HT-29 (cell line): ENCODE results near the gene ARL15. TPM values are rescaled to one million over a fixed set of nuclear protein-coding genes. Genes with fewer than 3 reads are reported as not detected.
A peak's percentile ranks its signal among the peaks of the same experiment; 100 is the strongest.

Source experiments
- DNase-seq: peaks from one replicate; pipeline ENCODE4 v3.0.0-alpha.2; 2015; ENCODE audit warnings: low spot score
- total RNA-seq: library from RNA; depleted of rRNA; stranded (reverse); fragments of >200 nt; shearing (Covaris generic); gene quantifications from 2 replicates; pipeline ENCODE4 v1.2.3, GENCODE V29; 2014

Gene ARL15
- total RNA-seq, 1 experiment from 2014 or later = 27.9 TPM

DNA sequence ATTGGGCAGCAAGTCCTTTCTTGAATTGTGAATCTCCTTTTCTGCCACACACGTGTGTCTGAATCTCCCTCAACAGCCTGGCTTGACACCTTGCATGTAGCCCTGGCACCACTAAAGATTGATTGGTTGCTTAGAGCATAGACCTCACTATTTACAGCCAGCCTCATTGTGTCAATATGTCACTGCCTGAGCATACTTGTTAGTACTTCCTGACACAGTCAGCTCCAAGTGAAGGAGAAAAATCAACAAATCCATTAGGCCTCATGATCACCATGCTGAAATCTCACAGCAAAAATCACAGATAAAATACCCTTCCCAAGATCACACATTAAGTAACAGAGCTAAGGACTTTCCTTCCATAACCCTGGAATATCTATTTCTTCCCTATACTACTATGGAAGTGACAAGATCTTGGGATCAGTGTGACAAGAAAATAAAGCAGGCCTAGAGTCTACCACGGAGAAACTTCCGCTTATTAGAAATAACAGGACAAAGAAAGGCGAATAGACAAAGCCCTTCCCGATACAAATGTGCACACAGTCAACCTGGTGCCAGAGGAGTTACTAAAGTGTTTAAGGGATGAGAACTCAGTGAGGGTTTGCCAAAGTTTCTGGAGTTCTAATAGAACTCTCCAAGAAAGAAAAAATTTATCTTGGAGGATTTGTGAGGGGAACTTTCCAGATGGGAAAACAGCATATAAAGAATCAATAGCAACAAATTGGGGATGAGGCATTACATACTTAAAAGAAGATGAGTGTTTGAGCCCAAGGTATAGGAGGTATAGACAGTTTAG, 5.6 kb upstream of the ARL15 start:
- no peak for DNase-seq

DNA sequence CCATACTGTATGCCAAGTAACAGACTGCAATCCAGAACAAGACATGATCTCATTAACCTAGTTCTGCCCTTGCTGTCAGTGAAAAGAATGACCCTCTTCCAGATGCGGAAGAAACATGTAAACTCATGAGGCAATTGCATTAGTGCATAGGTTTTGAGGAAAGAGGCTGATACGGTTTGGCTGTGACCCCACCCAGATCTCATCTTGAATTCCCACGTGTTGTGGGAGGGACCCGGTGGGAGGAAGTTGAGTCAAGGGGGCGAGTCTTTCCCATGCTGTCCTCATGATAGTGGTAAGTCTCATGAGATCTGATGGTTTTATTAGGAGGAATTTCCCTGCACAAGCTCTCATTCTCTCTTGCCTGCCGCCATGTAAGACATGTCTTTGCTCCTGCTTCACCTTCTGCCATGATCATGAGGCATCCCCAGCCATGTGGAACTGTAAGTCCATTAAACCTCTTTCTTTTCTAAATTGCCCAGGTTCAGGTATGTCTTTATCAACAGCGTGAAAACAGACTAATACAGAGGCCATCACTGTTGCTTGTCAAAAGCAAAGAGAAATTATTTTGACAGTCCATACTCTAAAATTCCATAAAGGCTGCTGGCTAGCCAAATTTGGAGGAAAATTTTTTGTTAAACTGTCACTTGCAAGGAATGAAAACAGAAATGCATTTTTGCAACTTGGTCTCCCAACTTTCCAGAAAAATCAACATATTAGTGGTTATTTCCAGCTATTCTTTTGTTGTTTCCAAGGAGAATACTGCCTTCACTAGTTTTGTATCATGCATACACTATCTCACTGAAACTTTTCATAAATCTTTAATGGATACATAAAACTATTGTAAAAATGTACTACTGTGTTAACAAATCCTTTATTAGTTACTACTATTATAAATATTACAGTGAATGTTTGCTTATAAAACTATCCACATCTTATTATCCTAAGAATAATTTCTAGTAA, 3.2 kb upstream of the ARL15 start:
- DNase-seq = no peak

DNA sequence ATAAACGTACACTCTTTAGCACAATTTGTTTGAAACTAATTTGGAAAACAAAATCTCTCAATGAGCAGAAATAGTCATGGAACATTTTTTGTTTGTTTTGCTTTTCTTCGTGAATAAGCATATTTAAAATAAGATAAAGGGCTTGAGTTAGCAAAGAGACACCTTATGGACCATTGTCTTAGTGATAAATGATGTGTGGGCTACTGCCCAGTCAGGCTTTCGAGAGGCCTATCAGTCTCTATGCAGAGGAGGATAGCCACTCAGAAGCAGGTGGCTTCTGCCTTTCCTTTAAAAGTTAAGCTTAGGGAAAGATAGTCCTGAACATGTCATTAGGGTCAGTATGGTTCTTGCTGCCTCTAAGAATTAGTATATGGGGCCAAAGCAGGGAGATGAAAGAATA, 2.1 kb upstream of the ARL15 start:
- DNase-seq = no peak

DNA sequence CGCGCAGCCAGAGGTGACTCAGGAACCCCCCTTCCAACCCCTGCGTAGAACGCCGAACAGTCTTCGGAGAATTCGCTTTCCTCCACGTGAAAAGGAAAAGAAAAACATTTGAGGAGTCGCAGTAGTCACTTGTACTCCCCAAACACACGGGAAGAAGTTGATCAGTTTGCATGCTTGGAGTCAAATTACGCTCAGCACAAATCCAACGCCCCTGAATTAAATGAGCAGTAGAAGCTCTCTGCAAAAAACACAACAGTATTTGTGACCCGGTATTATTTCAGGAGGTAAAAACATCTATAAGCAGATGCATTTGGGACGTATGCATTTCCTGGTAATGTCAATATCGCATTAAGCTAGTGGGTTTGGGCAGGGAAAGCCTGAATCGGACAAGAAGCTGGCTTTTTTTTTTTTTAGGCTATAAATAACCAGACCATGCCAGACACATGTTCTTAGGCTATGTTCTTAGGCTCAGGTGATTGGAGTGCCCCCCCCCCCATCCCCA, 854 bp upstream of the ARL15 start:
- peak; percentile 42 for DNase-seq

DNA sequence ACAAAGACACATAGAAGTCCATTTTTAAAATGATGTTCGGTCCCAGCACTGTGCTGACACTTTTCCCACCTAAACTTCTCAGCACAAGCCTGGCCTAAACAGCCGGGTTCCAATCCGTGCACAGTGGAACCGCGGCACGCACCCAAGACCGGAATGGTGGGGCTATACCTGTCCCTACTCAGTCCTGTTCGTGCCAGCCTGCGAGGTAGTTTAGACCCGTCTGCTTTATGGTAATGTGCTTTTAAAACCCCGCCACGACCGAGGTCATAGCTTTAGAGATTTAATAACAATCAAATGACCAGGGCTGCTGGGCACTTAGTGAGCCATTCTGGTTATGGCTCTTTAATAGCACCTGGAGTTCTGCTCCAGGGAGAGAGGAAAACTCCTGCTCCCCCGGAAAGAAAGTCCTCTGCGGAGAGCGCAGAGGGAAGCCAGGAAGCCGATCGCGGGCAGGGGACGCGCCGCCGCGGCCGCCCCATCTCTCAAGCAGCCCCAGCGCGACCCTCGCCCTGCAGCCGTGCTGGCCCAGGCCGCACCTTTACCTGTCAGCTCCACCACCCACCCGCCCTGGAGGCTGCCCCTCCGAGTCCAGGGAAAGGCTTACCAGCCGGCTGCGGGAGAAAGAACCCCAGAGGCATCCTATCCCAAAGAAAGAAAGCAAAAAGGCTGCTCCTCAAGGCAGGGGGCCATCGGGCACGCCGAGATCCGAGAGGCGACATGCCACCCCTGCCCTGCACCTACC, 511 bp downstream of the ARL15 start:
- DNase-seq = peak; percentile 70

DNA sequence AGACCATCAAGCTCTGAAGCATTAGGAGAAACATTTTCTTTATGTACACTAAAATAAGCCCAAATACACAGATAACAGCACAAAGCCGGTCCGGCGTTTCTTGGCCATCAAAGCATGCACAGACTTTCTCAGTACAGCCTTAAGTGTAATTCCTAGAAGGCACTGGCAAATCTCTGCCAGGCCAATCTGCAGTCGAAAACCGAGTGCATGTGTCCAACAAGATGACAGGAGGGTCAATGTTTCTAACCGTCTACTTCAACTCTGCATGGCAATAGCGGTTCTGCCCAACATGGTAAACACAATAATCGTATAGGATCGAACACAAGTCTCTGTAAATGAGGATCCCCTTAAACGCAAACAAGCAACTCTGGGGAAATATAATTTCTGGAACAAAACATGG, 1.1 kb downstream of the ARL15 start:
- peak; percentile 45 for DNase-seq

DNA sequence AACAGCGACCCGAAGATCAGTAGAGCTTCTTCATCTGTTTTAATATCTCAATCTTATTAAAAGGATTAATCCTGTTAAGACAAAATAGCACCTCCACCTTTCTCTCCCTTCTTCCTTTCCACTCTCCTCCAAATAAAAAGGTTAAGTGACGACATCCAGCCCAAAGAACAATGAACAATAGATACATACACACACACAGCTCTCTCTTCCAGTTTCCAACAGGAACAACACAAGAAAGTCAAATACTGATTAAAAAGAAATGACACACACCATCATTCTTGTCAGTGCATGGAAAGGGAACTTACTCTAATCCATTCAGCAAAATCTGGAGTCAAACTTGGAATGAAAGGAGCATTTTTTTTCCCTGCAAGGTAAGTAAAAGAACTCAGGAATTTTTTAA, 2.8 kb downstream of the ARL15 start:
- DNase-seq = no peak

DNA sequence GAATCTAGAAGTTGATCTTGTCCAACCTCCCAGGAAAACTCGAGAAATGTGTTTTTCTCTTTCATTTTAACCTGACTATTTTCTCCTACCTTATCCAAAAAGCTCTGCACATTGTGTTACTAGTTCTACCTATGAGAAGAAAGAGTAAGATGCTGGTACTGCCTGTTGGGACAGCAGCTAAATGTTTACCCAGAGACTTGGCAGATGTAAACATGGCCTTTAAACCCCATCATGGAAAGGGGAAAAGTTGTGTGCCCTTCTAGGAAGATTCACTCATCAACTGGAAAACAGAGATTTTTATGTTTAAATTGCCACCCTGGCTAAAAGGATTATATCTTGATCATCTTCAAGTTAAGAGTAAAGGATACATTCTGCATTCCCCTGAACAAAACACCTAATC, 3.5 kb downstream of the ARL15 start:
- DNase-seq = no peak

DNA sequence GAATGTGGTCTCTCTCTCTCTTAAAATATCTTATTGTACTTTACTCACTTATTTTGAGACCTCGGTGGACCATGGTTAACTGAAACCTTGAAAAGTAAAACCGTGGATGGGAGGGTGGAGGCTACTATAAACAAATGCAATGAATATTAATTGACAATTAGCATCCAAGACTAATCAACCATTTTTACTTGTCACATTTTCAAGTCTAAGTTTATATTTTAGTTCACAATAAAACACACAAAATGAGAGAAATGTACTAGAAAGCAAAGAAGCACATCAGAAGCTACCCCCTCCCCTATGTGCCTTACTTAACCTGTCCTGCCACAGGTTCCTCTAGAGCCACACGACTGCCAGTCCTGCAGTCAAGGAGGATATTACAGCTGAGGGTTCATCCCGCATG, 4.6 kb downstream of the ARL15 start:
- DNase-seq = no peak

DNA sequence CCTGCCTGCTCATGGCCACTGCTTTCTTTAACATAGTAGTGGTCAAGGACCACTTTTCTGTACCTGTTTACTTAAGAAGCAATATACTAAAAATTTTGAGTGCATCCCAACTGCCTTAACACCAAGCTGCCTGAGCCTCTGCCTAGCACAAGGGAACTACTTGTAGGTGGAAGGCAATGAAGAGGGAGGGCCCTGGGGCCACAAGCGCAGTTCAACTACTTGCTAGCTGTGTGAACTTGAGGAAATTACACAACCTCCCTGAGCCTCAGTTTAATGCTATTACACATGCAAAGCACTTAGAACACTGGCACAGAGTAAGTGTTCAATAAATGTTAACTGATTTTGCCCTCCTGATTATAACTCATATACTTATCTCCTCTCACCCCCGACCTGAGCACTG, 6.3 kb downstream of the ARL15 start:
- DNase-seq = no peak

DNA sequence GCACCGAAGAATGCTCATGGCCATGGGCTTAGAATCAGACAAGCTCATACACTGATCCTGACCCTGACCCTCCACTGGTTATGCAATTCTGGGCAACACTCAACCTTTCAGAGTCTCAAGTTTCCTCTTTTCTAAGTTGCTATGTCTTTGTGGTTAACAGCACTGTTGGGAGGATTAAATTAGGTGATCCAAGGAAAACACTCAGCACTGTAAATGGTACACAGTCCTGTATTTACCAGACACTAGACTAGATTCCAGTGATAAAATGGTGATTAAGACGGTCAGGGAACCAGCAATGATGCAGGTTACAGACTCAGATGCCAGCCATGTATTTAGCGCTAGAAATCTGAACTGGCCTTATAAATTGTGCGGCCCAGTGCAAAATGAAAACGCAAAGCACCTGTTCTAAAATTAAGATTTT, 8.1 kb downstream of the ARL15 start:
- no peak for DNase-seq

DNA sequence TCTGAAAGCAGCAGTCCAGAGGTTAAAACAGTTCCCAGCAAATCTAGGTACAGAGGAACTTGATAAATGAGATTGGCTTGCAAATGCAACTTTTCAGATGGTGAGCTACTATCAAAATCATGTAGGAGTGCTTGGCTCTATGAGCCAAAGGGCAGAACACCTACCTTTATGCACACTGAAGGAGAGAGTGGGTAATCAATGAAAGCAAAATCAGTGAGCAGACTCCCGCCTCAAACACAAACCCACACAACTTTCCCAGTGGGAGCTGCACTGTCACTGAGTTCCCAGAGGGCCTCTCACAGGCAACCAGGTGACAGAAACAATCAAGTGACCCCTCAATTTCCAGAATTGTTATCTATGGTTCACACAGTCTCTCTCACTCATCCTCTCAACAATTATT, 8.5 kb downstream of the ARL15 start:
- no peak for DNase-seq

DNA sequence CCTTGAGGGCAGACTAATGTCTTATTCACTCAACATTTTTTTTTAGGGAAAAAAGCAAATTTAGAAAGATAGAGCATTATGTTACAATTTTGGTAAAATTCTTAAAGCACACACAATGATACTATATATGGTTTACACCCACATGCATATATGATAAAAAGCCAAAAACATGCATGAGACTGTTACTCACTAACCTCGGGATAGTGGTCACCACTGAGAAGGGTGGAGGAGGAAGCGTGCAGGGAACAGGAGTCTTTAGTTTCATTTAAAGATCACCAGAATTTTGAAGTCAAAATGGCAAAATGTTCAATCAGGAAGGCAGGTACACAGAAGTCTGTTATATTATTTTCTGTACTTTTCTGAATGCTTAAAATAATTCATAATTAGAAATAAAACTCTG, 9.2 kb downstream of the ARL15 start:
- DNase-seq = no peak

DNA sequence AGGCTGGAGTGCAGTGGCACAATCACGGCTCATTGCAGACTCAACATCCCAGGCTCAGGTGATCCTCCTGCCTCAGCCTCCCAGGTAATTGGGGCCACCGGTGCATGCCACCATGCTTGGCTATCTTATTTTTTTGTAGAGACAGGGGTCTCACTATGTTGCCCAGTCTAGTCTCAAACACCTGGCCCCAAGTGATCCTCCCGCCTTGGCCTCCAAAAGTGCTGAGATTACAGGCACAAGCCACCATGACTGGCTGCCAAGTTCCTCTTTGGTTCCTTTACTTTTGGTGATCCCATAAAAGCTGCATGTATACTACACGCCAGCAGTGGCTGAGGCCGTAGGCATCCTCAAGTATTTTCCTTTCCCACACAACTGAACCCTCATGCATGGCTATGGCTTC, 11.4 kb downstream of the ARL15 start:
- DNase-seq = no peak

DNA sequence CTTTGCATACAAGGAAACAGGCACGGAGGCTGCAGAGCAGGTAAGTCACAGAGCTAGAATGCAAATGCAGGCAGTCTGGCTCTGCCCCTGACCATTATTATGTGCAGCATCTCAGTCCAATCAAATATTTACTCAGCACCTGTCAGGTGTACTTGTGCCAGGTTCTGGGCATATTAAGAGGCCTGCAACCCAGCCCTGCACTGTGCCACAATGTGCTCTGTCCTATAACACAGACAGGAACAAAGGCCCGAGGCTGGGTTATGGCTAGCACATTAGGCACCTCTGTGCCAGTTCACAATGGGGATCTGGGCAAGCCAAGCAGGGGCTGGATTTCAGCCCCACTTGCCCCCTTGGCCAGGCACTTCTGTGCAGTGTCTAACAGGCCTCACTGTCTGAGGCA, 14.0 kb downstream of the ARL15 start:
- DNase-seq = peak; percentile 28

DNA sequence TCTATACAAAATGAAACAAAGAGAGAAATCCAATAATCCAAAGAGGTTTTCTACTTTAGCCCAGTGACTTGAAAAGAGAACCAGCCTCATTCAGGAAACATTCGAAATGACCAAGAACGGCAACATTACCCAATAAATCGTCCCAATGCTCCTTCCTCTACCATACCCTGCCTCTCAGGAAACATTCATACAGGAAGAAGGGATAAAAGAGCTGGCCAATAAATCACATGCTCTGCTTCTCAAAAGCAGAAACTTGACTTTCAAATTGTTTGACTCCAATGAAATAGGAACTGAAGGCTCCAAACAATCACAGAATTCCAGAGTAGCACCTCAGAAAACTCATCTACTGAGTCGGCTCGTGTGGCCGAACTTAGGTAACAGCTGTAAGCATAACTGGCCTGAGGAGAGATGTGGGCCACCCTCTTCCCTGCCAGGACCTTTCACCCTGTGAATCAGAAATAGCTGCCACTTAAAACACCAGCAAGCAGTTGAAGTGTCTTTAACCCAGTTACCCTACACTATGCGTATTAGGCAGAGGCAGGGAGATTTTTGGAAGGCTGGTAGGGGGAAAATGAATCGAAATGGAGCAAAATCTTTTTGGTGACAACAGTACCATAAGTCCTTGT, 14.6 kb downstream of the ARL15 start:
- no peak for DNase-seq

DNA sequence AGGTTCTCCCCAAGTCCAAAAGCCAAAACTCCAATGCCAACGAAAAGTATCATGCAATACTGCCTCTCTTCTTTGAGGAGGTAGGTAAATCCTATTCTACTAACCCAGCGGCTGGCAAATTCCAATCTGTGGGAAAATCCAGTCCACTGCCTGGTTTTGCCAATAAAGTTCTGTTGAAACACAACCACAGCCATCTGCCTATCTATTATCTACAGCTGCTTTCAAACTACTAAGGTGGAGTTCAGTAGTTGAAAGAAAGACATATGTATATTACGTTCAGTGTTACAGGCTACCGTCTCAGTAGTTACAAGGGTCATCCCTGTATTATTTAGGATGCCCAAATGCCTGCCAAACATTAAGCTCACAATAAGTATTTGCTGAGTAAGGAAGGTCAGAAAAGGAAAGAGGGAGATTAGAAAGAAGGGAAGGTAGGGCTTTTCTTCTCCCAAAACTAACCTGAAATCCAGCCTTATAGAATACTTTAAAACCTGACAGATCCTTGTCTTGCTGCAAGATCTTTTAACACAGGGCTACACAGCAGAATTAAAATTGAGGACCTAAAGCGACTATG, 16.2 kb downstream of the ARL15 start:
- DNase-seq = no peak

DNA sequence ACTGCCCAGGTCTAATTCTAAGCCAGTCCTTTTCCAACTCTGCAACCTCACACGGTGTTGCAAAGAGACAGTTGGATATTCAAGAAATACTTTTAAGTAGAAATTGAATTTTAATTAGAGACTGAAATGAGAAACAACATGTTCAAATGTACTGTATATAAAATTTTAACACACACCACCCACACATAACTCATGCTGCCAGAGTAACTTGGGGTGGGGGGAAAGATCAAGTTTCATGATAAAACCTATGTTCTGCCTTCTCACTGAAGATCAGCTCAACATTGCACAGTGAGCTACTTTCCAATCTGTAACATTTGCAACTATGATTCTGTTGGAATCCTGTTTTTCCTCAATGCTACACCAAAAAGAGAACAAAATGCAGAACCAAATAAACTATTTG, 17.5 kb downstream of the ARL15 start:
- DNase-seq = no peak

DNA sequence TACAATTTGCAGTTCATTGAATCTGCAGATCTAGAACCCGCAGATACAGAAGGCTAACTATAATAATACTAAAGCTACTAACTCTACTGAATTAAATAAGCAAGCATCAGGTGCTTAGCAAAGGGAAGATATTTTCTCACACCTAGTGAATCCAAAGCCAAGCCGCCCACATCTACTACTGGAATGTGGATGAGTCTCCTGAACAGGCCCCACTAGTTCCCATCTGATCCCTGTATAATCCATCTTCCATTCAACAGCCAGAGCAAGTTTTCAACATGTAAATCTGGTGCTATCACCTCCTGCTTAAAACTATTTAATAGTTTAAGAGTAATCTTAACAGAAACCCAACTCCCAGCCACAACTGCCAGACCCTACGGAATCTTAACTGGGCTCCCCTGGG, 18.9 kb downstream of the ARL15 start:
- no peak for DNase-seq

DNA sequence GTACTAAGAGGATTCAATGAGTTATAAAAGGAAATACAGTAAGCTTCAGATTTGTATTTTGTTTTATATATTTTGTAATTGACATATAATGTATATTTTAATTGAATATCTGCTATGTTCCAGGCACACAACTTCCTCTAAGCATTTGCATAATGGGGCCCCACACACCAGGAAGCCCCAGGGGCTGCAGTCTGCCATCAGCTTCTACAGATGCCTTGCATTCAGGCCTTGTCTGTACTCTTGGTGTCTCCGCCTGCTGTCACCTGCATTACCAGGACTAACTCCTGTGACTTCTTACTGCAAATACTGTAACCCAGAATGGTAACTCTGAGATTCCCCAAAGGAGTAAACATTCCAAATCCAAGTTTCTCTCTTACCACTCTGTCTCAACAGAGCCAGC, 20.6 kb downstream of the ARL15 start:
- no peak for DNase-seq

DNA sequence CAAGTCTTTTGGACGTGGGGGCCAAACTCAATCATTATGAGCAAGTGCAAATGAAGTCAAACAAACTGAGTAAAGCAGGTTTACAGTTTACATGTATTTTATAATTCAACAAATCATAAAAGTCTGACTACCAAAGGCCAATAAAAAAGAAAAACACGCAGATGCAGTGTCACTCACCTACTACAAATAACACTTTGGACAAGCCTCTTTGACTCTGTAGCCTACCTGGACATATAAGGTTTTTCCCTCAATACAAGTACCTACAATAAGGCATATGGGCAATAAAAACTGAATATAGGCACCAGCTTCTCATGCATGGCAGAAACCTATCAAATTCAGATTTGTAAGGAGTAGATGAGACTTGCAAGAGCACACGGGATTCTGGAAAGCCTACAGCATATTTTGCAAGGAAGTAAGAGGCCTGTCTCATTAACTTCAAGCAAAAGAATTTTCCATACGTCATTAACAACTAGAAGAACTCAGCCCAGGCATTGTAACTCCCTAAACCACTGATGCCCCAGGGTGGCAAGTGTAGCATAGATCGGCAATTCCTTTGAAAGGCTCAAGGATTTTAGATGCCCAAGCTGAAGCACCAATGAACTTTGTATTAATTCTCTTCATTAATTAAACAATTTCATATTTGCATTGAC, 21.7 kb downstream of the ARL15 start:
- no peak for DNase-seq
